Measurements from ENCODE around the gene PKNOX1.
"Not testable (repeated sequence)": the region's sequence is repeated elsewhere in the genome, so short reads cannot be mapped to it uniquely, and the experiment has no call there.

PKNOX1 gene

DNA sequence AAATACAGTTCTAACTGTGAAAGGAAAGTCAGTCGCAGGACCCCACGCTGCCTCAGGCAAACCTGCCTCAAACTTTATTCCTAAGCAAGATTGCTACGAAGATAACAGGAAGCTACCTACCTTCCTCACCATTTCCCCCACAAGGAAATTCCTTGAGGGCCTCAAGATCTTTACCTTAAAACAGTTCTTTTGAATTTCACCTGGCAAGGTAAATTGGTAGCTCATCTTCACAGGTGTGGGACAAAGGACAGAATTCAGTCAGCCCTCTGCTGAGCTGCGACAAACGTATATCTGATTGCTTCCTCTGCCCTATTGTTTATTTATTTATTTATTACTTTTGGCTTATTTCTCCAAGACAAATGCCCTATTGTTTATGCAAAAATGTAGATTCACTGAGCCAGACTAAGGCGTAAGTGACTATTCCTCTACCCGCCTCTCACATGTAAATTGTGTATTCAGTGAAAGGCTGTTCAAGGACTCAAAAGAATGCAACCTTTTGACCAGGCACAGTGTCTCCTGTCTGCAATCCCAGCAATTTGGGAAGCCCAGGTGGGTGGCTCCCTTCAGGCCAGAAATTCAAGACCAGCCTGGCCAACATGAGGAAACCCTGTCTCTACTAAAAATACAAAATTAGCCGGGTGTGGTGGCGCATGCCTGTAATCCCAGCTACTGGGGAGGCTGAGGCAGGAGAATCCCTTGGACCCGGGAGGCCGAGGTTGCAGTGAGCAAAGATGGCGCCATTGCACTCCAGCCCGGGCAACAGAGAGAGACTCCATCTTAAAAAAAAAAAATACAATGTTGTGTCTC is 17.3 kb upstream of the PKNOX1 start:
- DNase-seq: peak; percentile 61 to 83 (median 72)

GRCh38 chr21:42958122-42958521 is 16.2 kb upstream of the PKNOX1 start:
- DNase-seq: not testable (repeated sequence)

DNA sequence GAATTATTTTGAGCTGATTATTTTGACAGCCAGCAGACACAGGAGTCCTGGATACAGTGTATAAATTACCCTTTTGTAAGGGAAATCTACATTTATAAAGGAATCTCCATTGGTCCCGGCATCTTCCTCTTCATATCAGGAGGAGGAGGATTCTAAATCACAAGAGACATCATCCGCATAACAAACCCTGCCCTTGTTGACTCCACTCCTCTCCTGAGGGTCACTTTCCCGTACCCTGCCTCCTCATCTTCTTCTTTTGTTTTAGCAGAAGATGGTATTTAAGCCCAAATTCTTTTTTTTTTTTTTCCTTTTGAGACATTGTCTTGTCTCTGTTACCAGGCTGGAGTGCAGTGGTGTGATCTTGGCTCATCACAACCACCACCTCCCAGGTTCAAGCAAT is 14.6 kb upstream of the PKNOX1 start:
- no peak for DNase-seq

- DNase-seq: no peak
Observed at GRCh38 chr21:42962380-42963007, 11.9 kb upstream of the PKNOX1 start.

- no peak for DNase-seq
Observed at GRCh38 chr21:42964086-42964485, 10.3 kb upstream of the PKNOX1 start.

DNA sequence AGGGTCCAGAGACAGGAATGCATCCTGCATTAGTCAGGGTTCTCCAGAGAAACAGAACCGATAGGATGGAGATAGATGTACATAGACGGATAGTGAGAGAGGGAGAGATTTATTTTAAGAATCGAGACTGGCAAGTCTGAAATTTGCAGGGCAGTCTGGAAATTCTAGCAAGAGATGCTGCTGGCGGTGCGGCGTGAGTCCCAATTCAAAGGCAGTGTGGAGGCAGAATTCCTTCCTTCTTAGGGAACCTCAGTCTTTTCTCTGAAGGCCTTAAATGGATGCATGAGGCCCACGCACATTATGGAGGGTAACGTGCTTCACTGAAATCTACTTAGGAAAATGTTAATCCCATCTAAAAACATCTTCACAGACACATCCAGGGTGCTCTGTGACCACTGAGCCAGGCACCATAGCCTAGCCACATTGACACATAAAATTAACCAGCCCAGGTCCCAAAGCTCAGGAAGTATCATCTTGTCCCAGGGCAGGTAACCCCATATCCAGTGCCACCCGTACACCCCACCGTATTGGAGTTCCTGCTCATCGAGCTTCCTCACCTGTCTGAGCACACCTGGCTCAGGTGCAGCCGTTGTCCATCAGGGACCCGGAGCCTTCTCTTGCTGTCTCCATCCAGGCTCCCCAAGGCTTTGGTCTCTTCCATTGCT is 9.7 kb upstream of the PKNOX1 start:
- no peak for DNase-seq

- no peak for DNase-seq
Observed at GRCh38 chr21:42965211-42965560, 9.2 kb upstream of the PKNOX1 start.

DNA sequence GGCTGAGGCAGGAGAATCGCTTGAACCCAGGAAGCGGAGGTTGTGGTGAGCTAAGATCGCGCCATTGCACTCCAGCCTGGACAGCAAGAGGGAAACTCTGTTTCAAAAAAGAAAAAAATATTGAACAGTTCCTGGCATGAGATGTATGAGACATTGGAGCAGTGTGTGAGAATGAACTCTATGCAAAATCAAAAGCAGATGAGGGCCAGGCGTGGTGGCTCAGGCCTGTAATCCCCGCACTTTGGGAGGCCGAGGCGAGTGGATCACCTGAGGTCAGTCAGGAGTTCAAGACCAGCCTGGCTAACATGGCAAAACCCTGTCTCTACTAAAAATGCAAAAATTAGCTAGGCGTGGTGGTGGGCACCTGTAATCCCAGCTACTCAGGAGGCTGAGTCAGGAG is 6.7 kb upstream of the PKNOX1 start:
- DNase-seq: not testable (repeated sequence)

- no peak for DNase-seq
Observed at GRCh38 chr21:42969193-42969600, 5.2 kb upstream of the PKNOX1 start.

DNA sequence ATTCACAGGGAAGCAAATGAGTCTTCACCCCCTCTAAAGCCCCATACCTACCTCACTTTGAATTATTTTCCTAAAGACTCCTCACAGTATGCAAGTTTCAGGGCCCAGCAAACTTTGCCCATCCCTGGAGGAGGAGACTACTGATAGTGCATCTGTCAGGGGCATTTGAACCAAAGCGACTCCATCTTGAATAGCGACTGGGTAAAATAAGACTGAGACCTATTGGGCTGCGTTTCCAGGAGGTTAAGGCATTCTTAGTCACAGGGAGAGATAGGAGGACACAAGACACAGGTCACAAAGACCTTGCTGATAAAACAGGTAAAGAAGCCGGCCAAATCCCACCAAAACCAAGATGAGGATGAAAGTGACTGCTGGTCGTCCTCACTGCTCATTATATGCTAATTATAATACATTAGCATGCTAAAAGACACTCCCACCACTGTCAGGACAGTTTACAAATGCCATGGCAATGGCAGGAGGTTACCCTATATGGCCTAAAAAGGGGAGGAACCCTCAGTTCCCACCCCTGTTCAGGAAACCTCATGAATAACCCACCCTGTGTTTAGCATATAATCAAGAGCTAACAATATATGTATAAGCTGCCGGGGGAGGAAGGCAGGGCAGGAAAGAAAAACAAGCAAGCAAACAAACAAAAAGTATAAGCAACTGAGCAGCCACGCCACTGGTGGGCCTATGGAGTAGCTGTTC is 3.3 kb upstream of the PKNOX1 start:
- no peak for DNase-seq

GRCh38 chr21:42971897-42972275 is 2.5 kb upstream of the PKNOX1 start:
- no peak for DNase-seq

- no peak for DNase-seq
Observed at GRCh38 chr21:42973309-42973990, 912 bp upstream of the PKNOX1 start.

DNA sequence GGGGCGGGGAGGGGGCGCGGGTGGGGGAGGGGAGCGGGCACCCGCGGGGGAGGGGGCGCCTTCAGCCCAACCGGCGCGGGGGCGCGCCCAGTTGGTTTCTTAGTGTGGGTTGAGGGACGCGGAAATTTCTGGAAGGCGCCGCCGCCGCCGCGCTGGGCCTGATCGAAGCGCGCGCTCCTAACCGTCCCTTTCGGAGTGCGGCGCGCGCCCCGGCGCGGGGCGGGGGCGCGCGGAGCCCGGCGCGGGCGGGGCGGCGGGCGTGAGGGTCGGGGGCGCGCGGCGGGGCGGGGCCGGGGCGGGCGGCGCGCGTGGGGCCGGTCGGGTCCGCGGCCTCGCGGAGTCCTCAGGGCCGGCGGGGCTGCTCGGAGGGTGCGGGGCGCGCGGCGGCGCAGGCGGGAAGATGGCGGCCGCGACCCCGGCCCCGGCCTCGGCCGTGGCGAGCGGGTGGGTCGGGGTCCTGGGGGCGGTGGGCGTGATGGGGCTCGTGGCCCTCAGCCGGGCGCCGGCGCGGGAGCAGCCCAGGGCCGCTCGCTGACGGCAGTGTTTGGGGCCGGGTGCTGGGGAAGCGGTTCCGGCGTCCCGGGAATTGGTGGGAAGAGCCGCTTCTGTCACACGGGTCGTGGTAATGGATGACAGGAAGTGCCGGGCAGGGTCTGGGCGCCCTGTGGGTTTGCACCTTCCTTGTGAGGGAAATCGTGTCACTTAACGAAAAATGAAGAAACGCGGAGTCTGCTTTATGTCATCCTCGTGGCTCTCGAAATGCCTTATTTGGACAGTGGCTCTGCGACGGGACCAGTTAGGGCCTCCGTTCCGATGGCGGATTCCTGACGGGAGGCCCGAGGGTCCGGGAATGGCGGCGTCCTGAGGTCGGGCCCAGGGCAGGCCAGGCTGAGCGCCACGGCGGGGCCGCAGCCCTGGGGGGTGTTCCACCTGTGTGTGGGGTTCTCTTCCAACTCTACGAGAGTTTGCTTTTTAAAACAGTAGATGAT is 764 bp downstream of the PKNOX1 start:
- peak; percentile 53 to 73 (median 62) for DNase-seq

- DNase-seq: no peak
Observed at GRCh38 chr21:42975886-42976608, 1.7 kb downstream of the PKNOX1 start.

DNA sequence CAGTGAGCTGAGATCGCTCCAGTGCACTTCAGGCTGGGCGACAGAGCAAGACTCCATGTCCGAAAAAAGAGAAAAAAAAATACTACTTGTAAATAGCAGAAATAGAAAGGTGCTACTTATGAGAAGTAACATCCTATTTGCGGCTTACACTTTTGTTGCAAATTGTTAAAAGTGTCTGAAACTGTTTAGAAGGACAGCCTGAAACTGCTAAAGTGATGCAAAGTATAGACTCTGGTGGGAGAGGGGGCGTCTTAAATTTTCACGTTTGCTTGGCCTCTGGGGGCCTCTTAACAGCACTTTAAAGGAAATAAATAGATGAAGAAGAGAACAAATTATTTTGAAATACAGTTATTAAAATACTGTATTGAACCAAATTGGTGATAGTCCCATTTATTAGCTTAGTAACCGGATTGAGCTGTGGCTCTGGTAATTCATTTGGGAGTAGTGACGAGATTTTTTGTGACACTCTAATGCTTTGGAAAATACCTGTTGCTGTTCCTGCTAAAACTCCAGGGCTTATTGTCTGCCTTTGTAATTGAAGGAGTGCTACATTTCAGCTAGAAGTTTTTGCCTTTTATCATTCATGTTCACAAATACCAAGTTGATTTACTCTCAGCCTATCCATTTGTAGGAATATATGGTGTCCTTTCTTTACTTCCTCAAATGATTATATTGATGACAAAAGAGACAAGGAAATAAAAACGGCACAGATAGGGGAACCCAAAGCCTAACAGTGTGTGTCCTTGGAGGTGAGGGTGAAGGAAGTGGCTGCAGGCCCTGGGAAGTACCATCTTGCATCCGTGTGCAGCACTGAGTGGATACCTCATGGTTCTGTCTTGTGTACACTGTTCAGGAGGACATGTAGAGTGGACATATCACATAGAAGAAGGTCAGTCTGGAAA is 6.2 kb downstream of the PKNOX1 start:
- no peak for DNase-seq

DNA sequence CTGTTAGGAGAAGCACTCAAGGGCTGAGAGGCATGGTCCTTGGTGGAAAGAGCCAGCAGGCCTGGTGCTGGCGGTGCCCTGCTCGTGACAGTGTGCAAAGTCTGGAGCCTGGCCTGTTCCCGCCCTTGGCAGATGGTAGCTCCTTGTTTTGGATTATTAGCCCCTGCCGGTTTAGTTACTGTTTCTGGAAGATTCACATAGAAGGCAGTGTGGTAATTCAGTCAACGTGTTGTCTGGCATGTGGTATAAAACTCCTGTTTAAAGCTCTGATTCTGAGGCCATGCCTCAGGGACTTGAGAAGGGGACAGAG is 6.8 kb downstream of the PKNOX1 start:
- no peak for DNase-seq

GRCh38 chr21:42981862-42982261 is 7.5 kb downstream of the PKNOX1 start:
- no peak for DNase-seq

- DNase-seq: no peak
Observed at GRCh38 chr21:42983103-42983502, 8.7 kb downstream of the PKNOX1 start.

- DNase-seq: no peak
Observed at GRCh38 chr21:42983869-42984268, 9.5 kb downstream of the PKNOX1 start.

Measured in activated CD4-positive, CD25-positive, alpha-beta regulatory T cell (primary cell).